B cell (primary cell): ENCODE measurements around the gene PIAS2. TPM values are rescaled to one million over a fixed set of nuclear protein-coding genes. Genes with fewer than 3 reads are reported as not detected.

Experiments
- ATAC-seq: fragments of 200-7000 bp; cut with Tn5 transposase; one replicate; pipeline ENCODE4 v1.10.0; 2021; ENCODE audit warnings: low read depth, mild to moderate bottlenecking, moderate number of reproducible peaks, moderate library complexity
- CTCF ChIA-PET: fragments of 350-600 bp; sonication (Branson Sonifier 250); formaldehyde crosslinking; loops from one replicate; lab custom pipeline; 2021; ENCODE audit warnings: antibody characterized with exemption, inconsistent platforms; lab: Charles Lee
- POLR2A ChIA-PET: fragments of 350-600 bp; sonication (Branson Sonifier 250); formaldehyde crosslinking; loops from one replicate; lab custom pipeline; 2021; ENCODE audit warnings: antibody characterized with exemption; lab: Charles Lee
- DNase-seq: peaks from one replicate; pipeline ENCODE4 v3.0.0; 2013
- H2AFZ ChIP-seq: 2 replicates; pipeline ENCODE4 v1.6.1; 2012; ENCODE audit warnings: mild to moderate bottlenecking, low read depth, low read length; ENCODE audit not compliant: insufficient read depth, poor library complexity, severe bottlenecking
- H3K27ac ChIP-seq, 2 donors: 1 replicate in 1 of 2; 2 replicates in 1 of 2; pipeline ENCODE4 v1.5.1; 2012 to 2013; ENCODE audit warnings: low read length in 2 of 2, mild to moderate bottlenecking in 2 of 2, moderate library complexity in 1 of 2
- H3K27me3 ChIP-seq, 4 experiments: fragments of 200-600 bp in 1 of 4; sonication (generic) in 1 of 4; replicated peaks in 1 of 4; 1 replicate in 2 of 4; 2 replicates in 2 of 4; pipeline versions ENCODE4 v1.6.1 to v1.7.0; 2013 to 2016; ENCODE audit warnings: low read length in 3 of 4, mild to moderate bottlenecking in 2 of 4, mixed read lengths in 1 of 4, moderate library complexity in 1 of 4; ENCODE audit not compliant: insufficient read depth in 4 of 4, control insufficient read depth in 3 of 4; ENCODE audit errors: control extremely low read depth in 1 of 4
- H3K36me3 ChIP-seq, 2 experiments: replicated peaks in 1 of 2; 1 replicate in 1 of 2; 2 replicates in 1 of 2; pipeline versions ENCODE4 v1.6.1 to v1.7.1; 2013; ENCODE audit warnings: low read length in 1 of 2; ENCODE audit not compliant: insufficient read depth in 2 of 2, control insufficient read depth in 1 of 2; ENCODE audit errors: control extremely low read depth in 1 of 2, extremely low read depth in 1 of 2
- H3K4me1 ChIP-seq, 2 donors: fragments of 200-600 bp in 1 of 2; sonication (generic) in 1 of 2; 1 replicate in 1 of 2; 2 replicates in 1 of 2; pipeline versions ENCODE4 v1.5.1 to v1.6.1; 2013 to 2017; ENCODE audit warnings: low read length in 2 of 2; ENCODE audit not compliant: control insufficient read depth in 2 of 2, insufficient read depth in 2 of 2
- H3K4me2 ChIP-seq: replicated peaks from 2 replicates; pipeline ENCODE3; 2012; ENCODE audit warnings: mild to moderate bottlenecking, low read depth, low read length; ENCODE audit not compliant: poor library complexity, severe bottlenecking
- H3K4me3 ChIP-seq, 5 experiments: fragments of 200-600 bp in 1 of 5; sonication (generic) in 1 of 5; 1 replicate in 3 of 5; 2 replicates in 2 of 5; pipeline versions ENCODE4 v1.5.1 to v1.7.0; 2011 to 2016; ENCODE audit warnings: low read length in 4 of 5, mild to moderate bottlenecking in 4 of 5, low read depth in 2 of 5, control low read depth in 1 of 5, moderate library complexity in 1 of 5; ENCODE audit not compliant: insufficient read depth in 1 of 5; ENCODE audit errors: control extremely low read depth in 1 of 5, extremely low read depth in 1 of 5
- H3K79me2 ChIP-seq: fragments of 200-600 bp; sonication (generic); one replicate; pipeline ENCODE4 v1.6.0; 2016; ENCODE audit warnings: low read length; ENCODE audit not compliant: control insufficient read depth, insufficient read depth
- H3K9ac ChIP-seq: fragments of 200-600 bp; sonication (generic); 2 replicates; pipeline ENCODE4 v1.6.1; 2017; ENCODE audit warnings: mild to moderate bottlenecking, low read length, moderate library complexity
- H3K9me3 ChIP-seq, 3 donors: one replicate each; pipeline versions ENCODE4 v1.6.1 to v1.7.1; 2013; ENCODE audit warnings: low read length in 2 of 3; ENCODE audit not compliant: control insufficient read depth in 2 of 3, insufficient read depth in 1 of 3; ENCODE audit errors: control extremely low read depth in 1 of 3
- H4K20me1 ChIP-seq: 2 replicates; pipeline ENCODE4 v1.6.0; 2012; ENCODE audit warnings: mild to moderate bottlenecking, low read length; ENCODE audit not compliant: insufficient read depth, control insufficient read depth, poor library complexity, severe bottlenecking
- H3K27ac Mint-ChIP-seq: one replicate; pipeline ENCODE4 v1.8.0; 2021; ENCODE audit warnings: mixed read lengths
- H3K27me3 Mint-ChIP-seq: one replicate; pipeline ENCODE4 v1.8.0; 2021; ENCODE audit warnings: mixed read lengths
- H3K4me1 Mint-ChIP-seq: one replicate; pipeline ENCODE4 v1.8.0; 2021; ENCODE audit warnings: mixed read lengths
- H3K4me3 Mint-ChIP-seq: one replicate; pipeline ENCODE4 v1.8.0; 2021; ENCODE audit warnings: mixed read lengths
- H3K9me3 Mint-ChIP-seq: one replicate; pipeline ENCODE4 v1.8.0; 2022; ENCODE audit warnings: mixed read lengths; ENCODE audit not compliant: insufficient read depth
- CTCF ChIP-seq: fragments of 200-600 bp; IDR thresholded peaks from one replicate; pipeline ENCODE4 v1.8.0; 2022; ENCODE audit warnings: antibody characterized with exemption, mild to moderate bottlenecking
- EZH2 ChIP-seq: IDR thresholded peaks from 2 replicates; pipeline ENCODE4 v1.6.1; 2012; ENCODE audit warnings: borderline replicate concordance, low read depth, mild to moderate bottlenecking, moderate library complexity, low read length; ENCODE audit not compliant: insufficient read depth, poor library complexity, severe bottlenecking
- whole genome bisulfite sequencing: methylation state at CpG from one replicate; pipeline ENCODE4 v1.1.5; 2013; ENCODE audit warnings: missing lambda C conversion rate; ENCODE audit not compliant: insufficient coverage; 5-methylcytosine and 5-hydroxymethylcytosine counted together
- intact Hi-C: fragments of 100-400 bp; cut with micrococcal nuclease; formaldehyde crosslinking; loops from one replicate; pipeline ENCODE4 v1.10.0; 2022
- polyA plus RNA-seq: library from polyadenylated mRNA; depleted of rRNA; stranded (reverse); fragments of >200 nt; gene quantifications from 2 replicates; pipeline ENCODE4 v1.2.3, GENCODE V29; 2012
- total RNA-seq, 2 donors: library from RNA; stranded (reverse); fragments of 120-200 nt in 1 of 2; gene quantifications; 1 replicate in 1 of 2; 2 replicates in 1 of 2; pipeline versions ENCODE4 v1.2.3 to v1.2.4, GENCODE V29; 2013 to 2022

PIAS2 gene
- total and polyA plus RNA-seq, 2 donors (not counting 1 experiment from before 2014, with no cell fraction given): 7.3 to 51.1 TPM

- Histone ChIP-seq H3K4me1 (peaks cover 9 to 10% of the 10 kb centered on the region in 2 donors), H3K9ac (no peak overlapping the region), H3K79me2 (peaks cover 5% of the 10 kb centered on the region), H2AFZ (no peak overlapping the region), H3K4me3 (no peak overlapping the region), H3K36me3 (peaks cover 4 to 12% of the 10 kb centered on the region in 2 experiments), H4K20me1 (no peaks in the 10 kb centered on the region), H3K27me3 (no peaks in the 10 kb centered on the region), H3K4me2 (no peak overlapping the region), H3K27ac (no peak overlapping the region), H3K9me3 (peaks cover 0 to 5% (median 0%) of the 10 kb centered on the region in 3 donors)
- ATAC-seq (no peak), DNase-seq (no peak)
- Mint-ChIP-seq H3K4me1 (peaks cover 29% of the 10 kb centered on the region), H3K4me3 (peak overlapping the region; percentile 15), H3K9me3 (no peaks in the 10 kb centered on the region), H3K27ac (peak overlapping the region; percentile 4), H3K27me3 (no peaks in the 10 kb centered on the region)
- TF ChIP-seq EZH2 (no peak), CTCF (no peak)
- ChIA-PET POLR2A (interaction anchor here (0.6 kb wide), 1 partner anchor 485 kb away, joined by 5 read pairs; no protein-coding TSS in a partner anchor), CTCF (no interaction called here)
- intact Hi-C loops: no loop called here
- WGBS: 40% methylated on average over 1 of the region's 2 CpGs
Observed at GRCh38 chr18:46859855-46860254, 57.5 kb downstream of the PIAS2 start.

- no peak for DNase-seq
- H3K36me3 ChIP-seq: peaks cover 4 to 22% of the 10 kb centered on the region in 2 experiments
- H3K27ac ChIP-seq: no peak overlapping the region
- TF ChIP-seq EZH2 (no peak), CTCF (no peak)
- H3K9ac ChIP-seq: no peak overlapping the region
- H2AFZ ChIP-seq: no peak overlapping the region
- H3K4me2 ChIP-seq: no peak overlapping the region
- H3K4me1 Mint-ChIP-seq: peaks cover 29% of the 10 kb centered on the region
- peaks cover 5% of the 10 kb centered on the region for H3K79me2 ChIP-seq
- H3K4me3 ChIP-seq: no peak overlapping the region
- no CpG with 5 or more reads among the region's 4 CpGs for WGBS
- ChIA-PET CTCF (no interaction called here), POLR2A (no interaction called here)
- H3K27ac Mint-ChIP-seq: no peak overlapping the region
- H3K27me3 ChIP-seq: no peaks in the 10 kb centered on the region
- no peaks in the 10 kb centered on the region for H3K9me3 Mint-ChIP-seq
- intact Hi-C loops: no loop called here
- peaks cover 9 to 10% of the 10 kb centered on the region in 2 donors for H3K4me1 ChIP-seq
- H3K27me3 Mint-ChIP-seq: no peaks in the 10 kb centered on the region
- ATAC-seq: no peak
- H4K20me1 ChIP-seq: no peaks in the 10 kb centered on the region
- peak overlapping the region; percentile 7 for H3K4me3 Mint-ChIP-seq
- H3K9me3 ChIP-seq: peaks cover 0 to 5% (median 0%) of the 10 kb centered on the region in 3 donors
Observed at GRCh38 chr18:46858290-46858689, 59.0 kb downstream of the PIAS2 start.
